Measurements from ENCODE around the gene KRTAP1-3.
"Not testable (repeated sequence)": the region's sequence is repeated elsewhere in the genome, so short reads cannot be mapped to it uniquely, and the experiment has no call there.

KRTAP1-3 gene

GRCh38 chr17:41034346-41034935 is at the start of gene KRTAP1-3:
KRTAP1-3 (minus strand) TSS chr17:41034874; CDS start chr17:41034821, 53 bp downstream.
- H3K4me3 ChIP-seq (ENCODE audit: low read length); DNase-seq (ENCODE audit: low read depth): not testable (repeated sequence)

GRCh38 chr17:41084100-41084856 is 49.6 kb upstream of the KRTAP1-3 start, which contains the start of gene KRTAP4-7:
KRTAP4-7 (plus strand) TSS chr17:41084150; CDS start chr17:41084207, 57 bp downstream.
- DNase-seq (ENCODE audit: low read depth); H3K4me3 ChIP-seq (ENCODE audit: low read length): not testable (repeated sequence)

- H3K4me3 ChIP-seq (ENCODE audit: low read length); DNase-seq (ENCODE audit: low read depth): not testable (repeated sequence)
Observed at GRCh38 chr17:41083427-41083826, 48.8 kb upstream of the KRTAP1-3 start.

GRCh38 chr17:41082626-41083025 is 48.0 kb upstream of the KRTAP1-3 start:
- DNase-seq (ENCODE audit: low read depth): no peak
- no peak for TF ChIP-seq CTCF (conservative IDR thresholded peaks at IDR 0.05; ENCODE audit: low read depth, low read length)
- H3K4me3 ChIP-seq (ENCODE audit: low read length): no peak overlapping the region

GRCh38 chr17:41076788-41077187 is 42.1 kb upstream of the KRTAP1-3 start:
- no peak for TF ChIP-seq CTCF (conservative IDR thresholded peaks at IDR 0.05; ENCODE audit: low read depth, low read length)
- DNase-seq (ENCODE audit: low read depth): no peak
- H3K4me3 ChIP-seq (ENCODE audit: low read length): no peak overlapping the region

GRCh38 chr17:41073676-41074075 is 39.0 kb upstream of the KRTAP1-3 start:
- no peak for TF ChIP-seq CTCF (conservative IDR thresholded peaks at IDR 0.05; ENCODE audit: low read depth, low read length)
- no peak for DNase-seq (ENCODE audit: low read depth)
- no peak overlapping the region for H3K4me3 ChIP-seq (ENCODE audit: low read length)

GRCh38 chr17:41071606-41072360 is 37.1 kb upstream of the KRTAP1-3 start:
- no peak overlapping the region for H3K4me3 ChIP-seq (ENCODE audit: low read length)
- DNase-seq (ENCODE audit: low read depth): no peak

GRCh38 chr17:41069031-41069430 is 34.4 kb upstream of the KRTAP1-3 start:
- no peak for DNase-seq (ENCODE audit: low read depth)
- H3K4me3 ChIP-seq (ENCODE audit: low read length): no peak overlapping the region
- no peak for TF ChIP-seq CTCF (conservative IDR thresholded peaks at IDR 0.05; ENCODE audit: low read depth, low read length)

More at GRCh38 chr17:41071606-41072360, 37.1 kb upstream of the KRTAP1-3 start:
- TF ChIP-seq CTCF (conservative IDR thresholded peaks at IDR 0.05; ENCODE audit: low read depth, low read length): no peak

All from retinal pigment epithelial cell (primary cell).